HG03457 (cell line): ENCODE data around the gene MRTO4.
"Not testable (repeated sequence)": the region's sequence is repeated elsewhere in the genome, so short reads cannot be mapped to it uniquely, and the experiment has no call there.

ENCODE experiments used
- ATAC-seq: cut with Tn5 transposase; IDR thresholded peaks from one replicate; pipeline ENCODE4 v1.9.1; 2021; ENCODE audit warnings: moderate number of reproducible peaks; ENCODE audit not compliant: unreplicated experiment

Gene MRTO4

GRCh38 chr1:19269427-19270342 lies 18.1 kb downstream of the MRTO4 start:
- ATAC-seq, result not testable (repeated sequence)

GRCh38 chr1:19270343-19270730 lies 18.7 kb downstream of the MRTO4 start:
- not testable (repeated sequence) for ATAC-seq

- ATAC-seq, result no peak
Observed at GRCh38 chr1:19272064-19272463, 20.5 kb downstream of the MRTO4 start.

GRCh38 chr1:19273106-19273843 lies 21.7 kb downstream of the MRTO4 start:
- no peak for ATAC-seq

- ATAC-seq, result not testable (repeated sequence)
Observed at GRCh38 chr1:19273844-19274531, 22.4 kb downstream of the MRTO4 start.

- ATAC-seq, result no peak
Observed at GRCh38 chr1:19274636-19275035, 23.0 kb downstream of the MRTO4 start.

- ATAC-seq, result no peak
Observed at GRCh38 chr1:19283891-19284290, 32.3 kb downstream of the MRTO4 start.

- no peak for ATAC-seq
Observed at GRCh38 chr1:19284881-19285280, 33.3 kb downstream of the MRTO4 start.

GRCh38 chr1:19285366-19285765 lies 33.8 kb downstream of the MRTO4 start:
- ATAC-seq, result not testable (repeated sequence)

- not testable (repeated sequence) for ATAC-seq
Observed at GRCh38 chr1:19285807-19286206, 34.2 kb downstream of the MRTO4 start.

GRCh38 chr1:19287436-19288185 lies 36.0 kb downstream of the MRTO4 start:
- ATAC-seq, result no peak

GRCh38 chr1:19288324-19289241 lies 37.0 kb downstream of the MRTO4 start, which contains the start of gene AKR7A3:
Gene AKR7A3 (minus strand): TSS chr1:19288770. CDS start chr1:19288709, 61 bp downstream.
- ATAC-seq, result not testable (repeated sequence)

GRCh38 chr1:19289244-19289643 lies 37.6 kb downstream of the MRTO4 start:
- ATAC-seq, result no peak

GRCh38 chr1:19294638-19295037 lies 43.0 kb downstream of the MRTO4 start:
- no peak for ATAC-seq

GRCh38 chr1:19300211-19300610 lies 48.6 kb downstream of the MRTO4 start:
- ATAC-seq, result no peak

GRCh38 chr1:19304081-19304480 lies 52.5 kb downstream of the MRTO4 start:
- ATAC-seq, result not testable (repeated sequence)

- no peak for ATAC-seq
Observed at GRCh38 chr1:19305880-19306279, 54.3 kb downstream of the MRTO4 start.

GRCh38 chr1:19306941-19307340 lies 55.3 kb downstream of the MRTO4 start:
- no peak for ATAC-seq

- ATAC-seq, result no peak
Observed at GRCh38 chr1:19307794-19308508, 56.3 kb downstream of the MRTO4 start.
